Measurements from ENCODE around the gene RAI2.
"Not testable (repeated sequence)": the region's sequence is repeated elsewhere in the genome, so short reads cannot be mapped to it uniquely, and the experiment has no call there.

DNA sequence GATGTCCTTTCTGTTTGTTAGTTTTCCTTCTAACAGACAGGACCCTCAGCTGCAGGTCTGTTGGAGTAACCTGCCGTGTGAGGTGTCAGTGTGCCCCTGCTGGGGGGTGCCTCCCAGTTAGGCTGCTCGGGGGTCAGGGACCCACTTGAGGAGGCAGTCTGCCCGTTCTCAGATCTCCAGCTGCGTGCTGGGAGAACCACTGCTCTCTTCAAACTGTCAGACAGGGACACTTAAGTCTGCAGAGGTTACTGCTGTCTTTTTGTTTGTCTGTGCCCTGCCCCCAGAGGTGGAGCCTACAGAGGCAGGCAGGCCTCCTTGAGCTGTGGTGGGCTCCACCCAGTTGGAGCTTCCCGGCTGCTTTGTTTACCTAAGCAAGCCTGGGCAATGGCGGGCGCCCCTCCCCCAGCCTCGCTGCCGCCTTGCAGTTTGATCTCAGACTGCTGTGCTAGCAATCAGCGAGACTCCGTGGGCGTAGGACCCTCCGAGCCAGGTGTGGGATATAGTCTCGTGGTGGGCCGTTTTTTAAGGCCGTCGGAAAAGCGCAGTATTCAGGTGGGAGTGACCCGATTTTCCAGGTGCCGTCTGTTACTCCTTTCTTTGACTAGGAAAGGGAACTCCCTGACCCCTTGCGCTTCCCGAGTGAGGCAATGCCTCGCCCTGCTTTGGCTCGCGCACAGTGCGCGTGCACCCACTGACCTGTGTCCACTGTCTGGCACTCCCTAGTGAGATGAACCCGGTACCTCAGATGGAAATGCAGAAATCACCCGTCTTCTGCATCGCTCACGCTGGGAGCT, 74.3 kb downstream of the RAI2 start:
- not testable (repeated sequence) for TF ChIP-seq EZH2 (IDR thresholded peaks at IDR 0.05; ENCODE audit: low read length, missing control alignments)
- TF ChIP-seq, protein P1, sequence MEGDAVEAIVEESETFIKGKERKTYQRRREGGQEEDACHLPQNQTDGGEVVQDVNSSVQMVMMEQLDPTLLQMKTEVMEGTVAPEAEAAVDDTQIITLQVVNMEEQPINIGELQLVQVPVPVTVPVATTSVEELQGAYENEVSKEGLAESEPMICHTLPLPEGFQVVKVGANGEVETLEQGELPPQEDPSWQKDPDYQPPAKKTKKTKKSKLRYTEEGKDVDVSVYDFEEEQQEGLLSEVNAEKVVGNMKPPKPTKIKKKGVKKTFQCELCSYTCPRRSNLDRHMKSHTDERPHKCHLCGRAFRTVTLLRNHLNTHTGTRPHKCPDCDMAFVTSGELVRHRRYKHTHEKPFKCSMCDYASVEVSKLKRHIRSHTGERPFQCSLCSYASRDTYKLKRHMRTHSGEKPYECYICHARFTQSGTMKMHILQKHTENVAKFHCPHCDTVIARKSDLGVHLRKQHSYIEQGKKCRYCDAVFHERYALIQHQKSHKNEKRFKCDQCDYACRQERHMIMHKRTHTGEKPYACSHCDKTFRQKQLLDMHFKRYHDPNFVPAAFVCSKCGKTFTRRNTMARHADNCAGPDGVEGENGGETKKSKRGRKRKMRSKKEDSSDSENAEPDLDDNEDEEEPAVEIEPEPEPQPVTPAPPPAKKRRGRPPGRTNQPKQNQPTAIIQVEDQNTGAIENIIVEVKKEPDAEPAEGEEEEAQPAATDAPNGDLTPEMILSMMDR (conservative IDR thresholded peaks at IDR 0.05 in 1 of 2, IDR thresholded peaks at IDR 0.05 in 1 of 2; ENCODE audit: low read depth in 1 of 2, low read length in 2 of 2): not testable (repeated sequence)

Measured in fibroblast of lung (primary cell).